IMR-90 (cell line): ENCODE results near the gene RAX2. TPM values are rescaled to one million over a fixed set of nuclear protein-coding genes. Genes with fewer than 3 reads are reported as not detected.

Experiments used
- ATAC-seq: fragments of 200-7000 bp; cut with Tn5 transposase; 2 replicates; pipeline ENCODE4 v1.9.1; 2020; ENCODE audit warnings: low read depth, mild to moderate bottlenecking, moderate library complexity
- Bru-seq: library from RNA; stranded (reverse); fragments of 400-500 nt; gene quantifications from one replicate; lab custom pipeline; 2021; lab: Mats Ljungman, UMichigan
- BruChase-seq, 2 experiments: library from RNA; stranded (reverse); fragments of 400-500 nt; gene quantifications; one replicate each; lab custom pipeline; 2021; lab: Mats Ljungman, UMichigan
- BruUV-seq: library from RNA; stranded (reverse); fragments of 400-500 nt; replicated peaks from 2 replicates; lab custom pipeline; 2021; lab: Mats Ljungman, UMichigan
- CTCF ChIA-PET: fragments of 300-600 bp; formaldehyde crosslinking; extraction: SDS; loops from one replicate; lab custom pipeline; 2021; ENCODE audit warnings: antibody characterized with exemption; lab: Yijun Ruan, JAX
- POLR2A ChIA-PET: fragments of 300-600 bp; sonication (Branson Sonifier 250); formaldehyde crosslinking; loops from one replicate; lab custom pipeline; 2022; ENCODE audit warnings: antibody characterized with exemption; ENCODE audit not compliant: unreplicated experiment; lab: Charles Lee
- DNase-seq: peaks from one replicate; pipeline ENCODE4 v3.0.0; 2013
- H2AFZ ChIP-seq: replicated peaks from 2 replicates; pipeline ENCODE3; 2013; ENCODE audit warnings: low read length, mild to moderate bottlenecking; ENCODE audit not compliant: poor library complexity
- H2AK5ac ChIP-seq: 2 replicates; pipeline ENCODE4 v1.6.1; 2013; ENCODE audit warnings: low read depth, low read length, inconsistent platforms
- H2AK9ac ChIP-seq: replicated peaks from 2 replicates; pipeline ENCODE3; 2013; ENCODE audit warnings: mild to moderate bottlenecking, low read depth, low read length, moderate library complexity; ENCODE audit not compliant: poor library complexity
- H2BK120ac ChIP-seq: 2 replicates; pipeline ENCODE4 v1.6.1; 2013; ENCODE audit warnings: low read depth, low read length, inconsistent platforms
- H2BK15ac ChIP-seq: 3 replicates; pipeline ENCODE4 v1.6.1; 2013; ENCODE audit warnings: low read depth, low read length, inconsistent platforms
- H2BK20ac ChIP-seq: 2 replicates; pipeline ENCODE4 v1.6.1; 2013; ENCODE audit warnings: low read depth, mild to moderate bottlenecking, inconsistent platforms, low read length, moderate library complexity
- H2BK5ac ChIP-seq: 2 replicates; pipeline ENCODE4 v1.6.1; 2013; ENCODE audit warnings: mild to moderate bottlenecking, low read depth, low read length, inconsistent platforms; ENCODE audit not compliant: poor library complexity, severe bottlenecking
- H3K14ac ChIP-seq: replicated peaks from 2 replicates; pipeline ENCODE4 v1.6.1; 2013; ENCODE audit warnings: low read depth, low read length, inconsistent platforms
- H3K18ac ChIP-seq: 2 replicates; pipeline ENCODE4 v1.6.1; 2013; ENCODE audit warnings: low read depth, low read length, control low read depth
- H3K23ac ChIP-seq: 2 replicates; pipeline ENCODE4 v1.6.1; 2013; ENCODE audit warnings: low read depth, low read length, inconsistent platforms
- H3K27ac ChIP-seq: 2 replicates; pipeline ENCODE4 v1.5.1; 2013; ENCODE audit warnings: mild to moderate bottlenecking, control low read depth, low read length; ENCODE audit not compliant: insufficient read depth
- H3K27me3 ChIP-seq: 2 replicates; pipeline ENCODE4 v1.6.1; 2013; ENCODE audit warnings: low read length; ENCODE audit not compliant: control insufficient read depth, insufficient read depth
- H3K36me3 ChIP-seq: 2 replicates; pipeline ENCODE4 v1.6.1; 2013; ENCODE audit warnings: low read length, mixed read lengths; ENCODE audit not compliant: control insufficient read depth, insufficient read depth
- H3K4ac ChIP-seq: 2 replicates; pipeline ENCODE4 v1.6.1; 2013; ENCODE audit warnings: low read depth, low read length, inconsistent platforms
- H3K4me1 ChIP-seq: 2 replicates; pipeline ENCODE4 v1.6.1; 2013; ENCODE audit warnings: low read length, mixed read lengths; ENCODE audit not compliant: control insufficient read depth, insufficient read depth
- H3K4me2 ChIP-seq: 2 replicates; pipeline ENCODE4 v1.6.1; 2013; ENCODE audit warnings: low read depth, mild to moderate bottlenecking, control low read depth, low read length, moderate library complexity
- H3K4me3 ChIP-seq: 2 replicates; pipeline ENCODE4 v1.5.1; 2013; ENCODE audit warnings: low read depth, mild to moderate bottlenecking, control low read depth, low read length, moderate library complexity; ENCODE audit not compliant: insufficient read depth
- H3K56ac ChIP-seq: 2 replicates; pipeline ENCODE4 v1.6.1; 2013; ENCODE audit warnings: low read length, inconsistent platforms; ENCODE audit not compliant: insufficient read depth; ENCODE audit errors: extremely low read depth
- H3K79me1 ChIP-seq, 2 experiments: 2 replicates each; pipeline ENCODE4 v1.6.1; 2013; ENCODE audit warnings: low read length in 2 of 2, inconsistent platforms in 1 of 2, low read depth in 1 of 2
- H3K9ac ChIP-seq: 2 replicates; pipeline ENCODE4 v1.6.1; 2013; ENCODE audit warnings: low read depth, low read length, control low read depth
- H3K9me1 ChIP-seq: 2 replicates; pipeline ENCODE4 v1.6.1; 2013; ENCODE audit warnings: low read length, inconsistent platforms; ENCODE audit not compliant: insufficient read depth
- H3K9me3 ChIP-seq: 2 replicates; pipeline ENCODE4 v1.6.1; 2013; ENCODE audit warnings: low read length; ENCODE audit not compliant: control insufficient read depth, insufficient read depth
- H4K20me1 ChIP-seq: 2 replicates; pipeline ENCODE4 v1.6.1; 2013; ENCODE audit warnings: low read length, inconsistent platforms; ENCODE audit not compliant: insufficient read depth
- H4K5ac ChIP-seq: 2 replicates; pipeline ENCODE4 v1.6.1; 2013; ENCODE audit warnings: mild to moderate bottlenecking, low read depth, low read length, control low read depth
- H4K8ac ChIP-seq, 2 experiments: 2 replicates each; pipeline ENCODE4 v1.6.1; 2013; ENCODE audit warnings: low read depth in 2 of 2, low read length in 2 of 2, control low read depth in 1 of 2, inconsistent platforms in 1 of 2
- H4K91ac ChIP-seq: 2 replicates; pipeline ENCODE4 v1.6.1; 2013; ENCODE audit warnings: low read depth, low read length, inconsistent platforms; ENCODE audit not compliant: insufficient read depth
- BHLHE40 ChIP-seq: fragments of 150-350 bp; IDR thresholded peaks from 2 replicates; pipeline ENCODE4 v1.6.1; 2016; ENCODE audit warnings: mild to moderate bottlenecking, low read depth, low read length
- CEBPB ChIP-seq: IDR thresholded peaks from 2 replicates; pipeline ENCODE4 v1.6.1; 2012; ENCODE audit warnings: low read depth, low read length, improper control_type of control experiment
- CTCF ChIP-seq: conservative IDR thresholded peaks from 2 replicates; pipeline ENCODE4 v1.5.1; 2012; ENCODE audit warnings: mild to moderate bottlenecking, low read depth, low read length, improper control_type of control experiment
- FOS ChIP-seq: fragments of 150-350 bp; IDR thresholded peaks from 2 replicates; pipeline ENCODE4 v1.6.1; 2016; ENCODE audit warnings: low read depth, low read length
- MAFK ChIP-seq: IDR thresholded peaks from 2 replicates; pipeline ENCODE4 v1.6.1; 2012; ENCODE audit warnings: low read depth, low read length, improper control_type of control experiment
- MAZ ChIP-seq: IDR thresholded peaks from 2 replicates; pipeline ENCODE4 v1.6.1; 2012; ENCODE audit warnings: low read depth, mild to moderate bottlenecking, low read length, improper control_type of control experiment, moderate library complexity, borderline replicate concordance
- MXI1 ChIP-seq: IDR thresholded peaks from 2 replicates; pipeline ENCODE4 v1.6.1; 2012; ENCODE audit warnings: low read depth, mild to moderate bottlenecking, low read length, moderate library complexity, borderline replicate concordance
- NFE2L2 ChIP-seq: fragments of 150-350 bp; IDR thresholded peaks from 2 replicates; pipeline ENCODE4 v1.6.1; 2016; ENCODE audit warnings: low read depth, mild to moderate bottlenecking, low read length
- POLR2A ChIP-seq: IDR thresholded peaks from 2 replicates; pipeline ENCODE4 v1.6.1; 2012; ENCODE audit warnings: mild to moderate bottlenecking, low read depth, low read length
- RAD21 ChIP-seq: IDR thresholded peaks from 2 replicates; pipeline ENCODE4 v1.6.1; 2012; ENCODE audit warnings: low read length, improper control_type of control experiment
- RCOR1 ChIP-seq: IDR thresholded peaks from 2 replicates; pipeline ENCODE4 v1.6.1; 2012; ENCODE audit warnings: mild to moderate bottlenecking, low read length, improper control_type of control experiment; ENCODE audit not compliant: insufficient replicate concordance
- RFX5 ChIP-seq: IDR thresholded peaks from 2 replicates; pipeline ENCODE4 v1.8.0; 2012; ENCODE audit warnings: low read depth, mild to moderate bottlenecking, low read length, moderate library complexity
- SMC3 ChIP-seq: fragments of 150-350 bp; IDR thresholded peaks from 2 replicates; pipeline ENCODE4 v1.6.1; 2016; ENCODE audit warnings: low read depth, mild to moderate bottlenecking, antibody characterized with exemption, low read length, moderate library complexity
- WGBS, 2 experiments: methylation state at CpG; one replicate each; pipeline versions ENCODE4 v1.1.5 to v1.1.7; 2013; ENCODE audit warnings: missing lambda C conversion rate in 2 of 2; ENCODE audit not compliant: insufficient read length in 1 of 2; ENCODE audit errors: extremely low coverage in 2 of 2; 5-methylcytosine and 5-hydroxymethylcytosine counted together
- dilution Hi-C: fragments of 300-500 bp; cut with HindIII; formaldehyde crosslinking; loops from one replicate; pipeline ENCODE4 v1.14.3; 2018; ENCODE audit warnings: low sequenced_read_pairs; ENCODE audit not compliant: unreplicated experiment
- in situ Hi-C: fragments of 300-500 bp; cut with MboI; formaldehyde crosslinking; loops from 3 replicates; pipeline ENCODE4 v1.14.3; 2019; ENCODE audit warnings: low sequenced_read_pairs, inconsistent platforms, mixed read lengths
- intact Hi-C: fragments of 100-400 bp; cut with micrococcal nuclease; formaldehyde crosslinking; loops from 2 replicates; pipeline ENCODE4 v1.10.0; 2022
- long read RNA-seq: library from polyadenylated mRNA; unstranded; transcript quantifications from one replicate; pipeline ENCODE4 v2.0.0, GENCODE V29; 2021; ENCODE audit not compliant: unreplicated experiment
- polyA plus RNA-seq, 3 experiments: library from polyadenylated mRNA; depleted of rRNA; stranded (reverse); fragments of >200 nt; gene quantifications; 2 replicates each; pipeline ENCODE4 v1.2.3, GENCODE V29; 2012; ENCODE audit warnings: low replicate concordance in 1 of 3
- total RNA-seq: library from RNA; depleted of rRNA; stranded (reverse); fragments of >200 nt; gene quantifications from 2 replicates; pipeline ENCODE4 v1.2.3, GENCODE V29; 2012; rRNA removed
- TF ChIP-seq, protein P1 (sequence below): fragments of 150-350 bp; IDR thresholded peaks from 2 replicates; pipeline ENCODE4 v1.6.1; 2016; ENCODE audit warnings: low read depth, mild to moderate bottlenecking, low read length, moderate library complexity, borderline replicate concordance
- TF ChIP-seq, protein P2 (sequence below): fragments of 150-350 bp; IDR thresholded peaks from 2 replicates; pipeline ENCODE4 v1.6.1; 2017; ENCODE audit warnings: mild to moderate bottlenecking, antibody characterized with exemption, low read length, low read depth

RAX2 gene
- total RNA-seq (not detected in 2 replicates), polyA plus RNA-seq (2012; rRNA removed) (not detected in 2 replicates), Bru-seq, nascent RNA (not detected), BruChase-seq, experiment 1, labeled RNA remaining after a 6-hour chase (not detected), BruChase-seq, experiment 2, labeled RNA remaining after a 2-hour chase (not detected)
- polyA plus RNA-seq (2012; cell fraction: cytosol; rRNA removed), result not detected in 2 replicates
- not detected in 2 replicates for polyA plus RNA-seq (2012; cell fraction: nucleus; rRNA removed; ENCODE audit: low replicate concordance)
- long read RNA-seq, result 0 reads

DNA sequence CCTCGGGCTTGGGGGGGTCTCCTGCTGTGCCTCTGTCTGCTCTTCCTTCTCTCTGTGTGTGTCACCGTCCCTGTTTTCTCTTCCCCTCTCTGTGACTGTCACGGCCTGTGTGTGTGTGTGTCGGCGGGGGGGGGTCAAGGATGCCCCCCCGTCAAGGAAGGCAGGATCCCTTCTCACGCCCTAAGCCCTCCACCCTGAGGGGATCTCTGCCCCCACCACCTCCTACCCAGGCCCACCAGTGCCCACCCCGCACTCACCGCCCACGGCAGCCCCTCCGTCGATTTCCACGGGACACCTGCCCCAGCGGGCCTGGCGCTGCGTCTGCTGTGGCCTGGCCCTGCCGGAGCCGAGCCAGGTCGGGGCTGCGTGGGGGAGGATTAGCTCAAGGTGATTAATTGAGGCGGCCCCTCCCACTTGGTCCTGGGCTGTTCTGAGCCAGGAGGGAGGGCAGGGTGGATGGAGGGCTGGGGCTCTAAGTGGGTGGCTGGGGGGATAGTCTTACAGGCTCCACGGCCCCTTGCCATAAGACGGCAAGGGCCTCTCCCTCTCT is at the start of gene RAX2:
RAX2 (minus strand) TSS at position 323 of the 550 bp plus-strand sequence. CDS start 486 bp downstream, outside the sequence.
- ChIA-PET POLR2A (interaction anchor here (0.8 kb wide), 1 partner anchor 9 kb away, joined by 3 read pairs; the partner anchor contains the start of gene MRPL54), CTCF (no interaction called here)
- TF ChIP-seq POLR2A, result no peak
- TF ChIP-seq RFX5, result no peak
- TF ChIP-seq FOS, result no peak
- TF ChIP-seq RCOR1, result no peak
- no peak for TF ChIP-seq CTCF
- no peak for TF ChIP-seq MXI1
- no peak for TF ChIP-seq MAZ
- TF ChIP-seq, protein P1, sequence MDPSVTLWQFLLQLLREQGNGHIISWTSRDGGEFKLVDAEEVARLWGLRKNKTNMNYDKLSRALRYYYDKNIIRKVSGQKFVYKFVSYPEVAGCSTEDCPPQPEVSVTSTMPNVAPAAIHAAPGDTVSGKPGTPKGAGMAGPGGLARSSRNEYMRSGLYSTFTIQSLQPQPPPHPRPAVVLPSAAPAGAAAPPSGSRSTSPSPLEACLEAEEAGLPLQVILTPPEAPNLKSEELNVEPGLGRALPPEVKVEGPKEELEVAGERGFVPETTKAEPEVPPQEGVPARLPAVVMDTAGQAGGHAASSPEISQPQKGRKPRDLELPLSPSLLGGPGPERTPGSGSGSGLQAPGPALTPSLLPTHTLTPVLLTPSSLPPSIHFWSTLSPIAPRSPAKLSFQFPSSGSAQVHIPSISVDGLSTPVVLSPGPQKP, result no peak
- TF ChIP-seq NFE2L2, result no peak
- TF ChIP-seq SMC3, result no peak
- no peak for TF ChIP-seq BHLHE40
- TF ChIP-seq RAD21, result no peak
- TF ChIP-seq, protein P2, sequence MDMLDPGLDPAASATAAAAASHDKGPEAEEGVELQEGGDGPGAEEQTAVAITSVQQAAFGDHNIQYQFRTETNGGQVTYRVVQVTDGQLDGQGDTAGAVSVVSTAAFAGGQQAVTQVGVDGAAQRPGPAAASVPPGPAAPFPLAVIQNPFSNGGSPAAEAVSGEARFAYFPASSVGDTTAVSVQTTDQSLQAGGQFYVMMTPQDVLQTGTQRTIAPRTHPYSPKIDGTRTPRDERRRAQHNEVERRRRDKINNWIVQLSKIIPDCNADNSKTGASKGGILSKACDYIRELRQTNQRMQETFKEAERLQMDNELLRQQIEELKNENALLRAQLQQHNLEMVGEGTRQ, result no peak
- TF ChIP-seq MAFK, result no peak
- TF ChIP-seq CEBPB, result no peak

More for the DNA sequence above, at the start of gene RAX2:
- Histone ChIP-seq H3K27ac (no peak within 1 kb of the TSS), H3K4ac (no peak within 1 kb of the TSS), H2BK20ac (no peak within 1 kb of the TSS), H3K23ac (no peak within 1 kb of the TSS), H3K79me1 (no peaks in the 10 kb centered on the region), H2BK120ac (no peak within 1 kb of the TSS), H2AK9ac (no peak within 1 kb of the TSS), H3K14ac (no peak within 1 kb of the TSS), H3K36me3 (peaks cover 17% of the 10 kb centered on the region), H3K9ac (no peak within 1 kb of the TSS), H2AFZ (no peak within 1 kb of the TSS), H2BK5ac (no peak within 1 kb of the TSS), H3K9me1 (no peaks in the 10 kb centered on the region), H4K8ac (no peak within 1 kb of the TSS), H3K27me3 (peaks cover 5% of the 10 kb centered on the region; the same call in 1 of the 2 replicates), H3K4me2 (no peak within 1 kb of the TSS), H2BK15ac (no peak within 1 kb of the TSS), H3K56ac (no peak within 1 kb of the TSS), H4K5ac (no peak within 1 kb of the TSS), H2AK5ac (no peak within 1 kb of the TSS), H3K18ac (no peak within 1 kb of the TSS), H3K4me1 (no peaks in the 10 kb centered on the region), H3K9me3 (no peaks in the 10 kb centered on the region), H4K91ac (no peak within 1 kb of the TSS), H4K20me1 (no peaks in the 10 kb centered on the region), H3K4me3 (no peak within 1 kb of the TSS)
- DNase-seq, result no peak
- BruUV-seq, result no TSS peak
- ATAC-seq, result no peak
- intact Hi-C loops (no loop called here), in situ Hi-C loops (no loop called here), dilution Hi-C loops (no loop called here)
- WGBS, 2 experiments, result no CpG with 5 or more reads among the region's 23 CpGs
